PC-3 (cell line): Measurements from ENCODE around the gene BLCAP.

Experiments used
- EZH2phosphoT487 ChIP-seq: fragments of 300-600 bp; sonication (generic); IDR thresholded peaks from 2 replicates; pipeline ENCODE4 v1.6.1; 2018; ENCODE audit warnings: mild to moderate bottlenecking, antibody characterized with exemption, low read length, borderline replicate concordance
- TF ChIP-seq, protein P1 (sequence below): fragments of 300-600 bp; sonication (generic); conservative IDR thresholded peaks from 2 replicates; pipeline ENCODE4 v1.5.1; 2017; ENCODE audit warnings: antibody characterized with exemption, low read depth, mild to moderate bottlenecking, low read length

DNA sequence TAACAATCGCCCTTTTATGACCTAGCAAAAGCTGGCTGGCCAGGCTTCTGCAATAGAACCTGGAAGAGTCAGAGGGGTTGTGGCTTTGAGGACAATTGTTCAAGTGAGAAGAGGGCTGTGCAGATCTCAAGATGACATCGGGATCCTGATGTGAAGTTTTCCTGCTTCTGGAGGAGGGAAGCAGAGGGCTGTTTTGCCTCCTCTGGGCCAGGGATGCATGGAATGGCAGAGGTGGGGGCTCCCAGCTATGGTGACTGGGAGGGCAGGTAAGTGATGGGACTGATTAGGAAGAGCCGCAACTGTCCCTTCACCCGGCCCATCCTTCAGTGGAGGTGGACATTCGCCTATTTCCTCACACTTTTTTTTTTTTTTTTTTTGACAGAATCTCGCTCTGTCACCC, 43.4 kb upstream of the BLCAP start:
- TF ChIP-seq, protein P1, sequence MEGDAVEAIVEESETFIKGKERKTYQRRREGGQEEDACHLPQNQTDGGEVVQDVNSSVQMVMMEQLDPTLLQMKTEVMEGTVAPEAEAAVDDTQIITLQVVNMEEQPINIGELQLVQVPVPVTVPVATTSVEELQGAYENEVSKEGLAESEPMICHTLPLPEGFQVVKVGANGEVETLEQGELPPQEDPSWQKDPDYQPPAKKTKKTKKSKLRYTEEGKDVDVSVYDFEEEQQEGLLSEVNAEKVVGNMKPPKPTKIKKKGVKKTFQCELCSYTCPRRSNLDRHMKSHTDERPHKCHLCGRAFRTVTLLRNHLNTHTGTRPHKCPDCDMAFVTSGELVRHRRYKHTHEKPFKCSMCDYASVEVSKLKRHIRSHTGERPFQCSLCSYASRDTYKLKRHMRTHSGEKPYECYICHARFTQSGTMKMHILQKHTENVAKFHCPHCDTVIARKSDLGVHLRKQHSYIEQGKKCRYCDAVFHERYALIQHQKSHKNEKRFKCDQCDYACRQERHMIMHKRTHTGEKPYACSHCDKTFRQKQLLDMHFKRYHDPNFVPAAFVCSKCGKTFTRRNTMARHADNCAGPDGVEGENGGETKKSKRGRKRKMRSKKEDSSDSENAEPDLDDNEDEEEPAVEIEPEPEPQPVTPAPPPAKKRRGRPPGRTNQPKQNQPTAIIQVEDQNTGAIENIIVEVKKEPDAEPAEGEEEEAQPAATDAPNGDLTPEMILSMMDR: no peak
- TF ChIP-seq EZH2phosphoT487: no peak
